ENCODE results near the gene HES6.

DNA sequence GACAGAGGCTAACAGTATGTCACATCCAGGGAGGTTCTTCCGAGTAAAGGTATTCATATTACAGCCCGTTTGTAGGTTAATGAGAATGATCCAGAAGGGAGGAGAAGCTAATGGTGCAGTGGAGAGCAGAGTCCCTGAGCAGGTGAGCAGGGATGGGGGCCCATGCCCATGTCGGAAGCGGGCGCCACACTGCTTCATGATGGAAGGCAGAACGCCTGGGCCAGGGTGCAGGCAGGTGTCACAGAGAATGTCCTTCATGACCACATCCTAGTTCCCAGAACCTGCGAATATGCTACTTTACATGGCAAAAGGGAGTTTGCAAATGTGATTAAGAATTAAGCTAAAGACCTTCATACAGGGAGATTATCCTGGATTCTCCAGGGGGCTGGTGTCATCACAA is 4.0 kb downstream of the HES6 start:
- no peak for TF ChIP-seq EZH2 (IDR thresholded peaks at IDR 0.05; ENCODE audit: borderline replicate concordance, control insufficient read depth, low read depth, low read length)
- TF ChIP-seq, protein P1, sequence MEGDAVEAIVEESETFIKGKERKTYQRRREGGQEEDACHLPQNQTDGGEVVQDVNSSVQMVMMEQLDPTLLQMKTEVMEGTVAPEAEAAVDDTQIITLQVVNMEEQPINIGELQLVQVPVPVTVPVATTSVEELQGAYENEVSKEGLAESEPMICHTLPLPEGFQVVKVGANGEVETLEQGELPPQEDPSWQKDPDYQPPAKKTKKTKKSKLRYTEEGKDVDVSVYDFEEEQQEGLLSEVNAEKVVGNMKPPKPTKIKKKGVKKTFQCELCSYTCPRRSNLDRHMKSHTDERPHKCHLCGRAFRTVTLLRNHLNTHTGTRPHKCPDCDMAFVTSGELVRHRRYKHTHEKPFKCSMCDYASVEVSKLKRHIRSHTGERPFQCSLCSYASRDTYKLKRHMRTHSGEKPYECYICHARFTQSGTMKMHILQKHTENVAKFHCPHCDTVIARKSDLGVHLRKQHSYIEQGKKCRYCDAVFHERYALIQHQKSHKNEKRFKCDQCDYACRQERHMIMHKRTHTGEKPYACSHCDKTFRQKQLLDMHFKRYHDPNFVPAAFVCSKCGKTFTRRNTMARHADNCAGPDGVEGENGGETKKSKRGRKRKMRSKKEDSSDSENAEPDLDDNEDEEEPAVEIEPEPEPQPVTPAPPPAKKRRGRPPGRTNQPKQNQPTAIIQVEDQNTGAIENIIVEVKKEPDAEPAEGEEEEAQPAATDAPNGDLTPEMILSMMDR (IDR thresholded peaks at IDR 0.05 in 2 of 3, conservative IDR thresholded peaks at IDR 0.05 in 1 of 3; ENCODE audit: control insufficient read depth in 2 of 3, extremely low read depth in 1 of 3, insufficient read depth in 1 of 3, low read depth in 3 of 3, low read length in 3 of 3) = no peak
- TF ChIP-seq MYC (IDR thresholded peaks at IDR 0.05; ENCODE audit: insufficient read depth, insufficient read length, insufficient replicate concordance, low read length, severe bottlenecking) = no peak

Measured in GM12878 (cell line).